Measurements from ENCODE around the gene IKZF2.

DNA sequence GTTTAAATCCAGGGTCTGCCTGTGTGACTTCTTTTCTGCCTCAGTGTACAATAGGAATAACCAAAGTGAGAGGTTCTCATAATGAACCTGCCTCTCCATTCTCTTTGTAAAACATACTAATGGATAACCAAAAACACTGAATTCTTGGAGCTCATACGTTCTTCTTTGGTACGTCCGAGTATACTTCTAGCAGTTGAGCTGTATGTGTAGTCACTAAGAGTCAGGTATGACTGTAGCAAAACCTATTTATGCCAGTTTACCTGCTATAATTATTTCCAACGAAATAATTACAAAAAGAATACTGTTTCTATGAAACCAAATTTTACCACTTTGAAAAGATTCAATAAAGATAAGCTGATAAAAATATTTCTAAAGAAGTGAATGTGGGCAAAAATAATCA, 109.2 kb downstream of the IKZF2 start:
- TF ChIP-seq, protein P1, sequence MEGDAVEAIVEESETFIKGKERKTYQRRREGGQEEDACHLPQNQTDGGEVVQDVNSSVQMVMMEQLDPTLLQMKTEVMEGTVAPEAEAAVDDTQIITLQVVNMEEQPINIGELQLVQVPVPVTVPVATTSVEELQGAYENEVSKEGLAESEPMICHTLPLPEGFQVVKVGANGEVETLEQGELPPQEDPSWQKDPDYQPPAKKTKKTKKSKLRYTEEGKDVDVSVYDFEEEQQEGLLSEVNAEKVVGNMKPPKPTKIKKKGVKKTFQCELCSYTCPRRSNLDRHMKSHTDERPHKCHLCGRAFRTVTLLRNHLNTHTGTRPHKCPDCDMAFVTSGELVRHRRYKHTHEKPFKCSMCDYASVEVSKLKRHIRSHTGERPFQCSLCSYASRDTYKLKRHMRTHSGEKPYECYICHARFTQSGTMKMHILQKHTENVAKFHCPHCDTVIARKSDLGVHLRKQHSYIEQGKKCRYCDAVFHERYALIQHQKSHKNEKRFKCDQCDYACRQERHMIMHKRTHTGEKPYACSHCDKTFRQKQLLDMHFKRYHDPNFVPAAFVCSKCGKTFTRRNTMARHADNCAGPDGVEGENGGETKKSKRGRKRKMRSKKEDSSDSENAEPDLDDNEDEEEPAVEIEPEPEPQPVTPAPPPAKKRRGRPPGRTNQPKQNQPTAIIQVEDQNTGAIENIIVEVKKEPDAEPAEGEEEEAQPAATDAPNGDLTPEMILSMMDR (conservative IDR thresholded peaks at IDR 0.05; ENCODE audit: low read length), result no peak
- no peak for TF ChIP-seq EZH2phosphoT487 (IDR thresholded peaks at IDR 0.05; ENCODE audit: borderline replicate concordance, low read depth, low read length)

All from OCI-LY7 (cell line).